Spleen (tissue), 11 donors: Measurements from ENCODE around the gene EXOC4. TPM values are rescaled to one million over a fixed set of nuclear protein-coding genes. Genes with fewer than 3 reads are reported as not detected.

ENCODE experiments used
- DNase-seq: peaks from one replicate; pipeline ENCODE4 v3.0.0-alpha.2; 2020
- H3K27ac ChIP-seq, 8 donors: fragments of 200-600 bp; sonication (generic) in 7 of 8; 1 replicate in 4 of 8; 2 replicates in 4 of 8; pipeline versions ENCODE4 v1.5.0 to v1.8.0; 2016 to 2021; ENCODE audit warnings: inconsistent platforms in 4 of 8, mild to moderate bottlenecking in 4 of 8, moderate library complexity in 1 of 8
- H3K27me3 ChIP-seq, 7 donors: fragments of 200-600 bp; sonication (generic) in 6 of 7; replicated peaks in 1 of 7; 1 replicate in 4 of 7; 2 replicates in 3 of 7; pipeline versions ENCODE4 v1.5.0 to v1.8.0; 2016 to 2021; ENCODE audit warnings: inconsistent platforms in 3 of 7, mild to moderate bottlenecking in 1 of 7
- H3K36me3 ChIP-seq, 6 donors: fragments of 200-600 bp; sonication (generic) in 5 of 6; 1 replicate in 4 of 6; 2 replicates in 2 of 6; pipeline versions ENCODE4 v1.5.0 to v1.8.0; 2016 to 2021; ENCODE audit warnings: inconsistent platforms in 2 of 6
- H3K4me1 ChIP-seq, 6 donors: fragments of 200-600 bp; sonication (generic) in 5 of 6; 1 replicate in 3 of 6; 2 replicates in 3 of 6; pipeline versions ENCODE4 v1.5.0 to v1.8.0; 2016 to 2021; ENCODE audit warnings: inconsistent platforms in 3 of 6
- H3K4me3 ChIP-seq, 8 donors: fragments of 200-600 bp; sonication (generic) in 7 of 8; 1 replicate in 4 of 8; 2 replicates in 4 of 8; pipeline versions ENCODE4 v1.5.0 to v1.8.0; 2016 to 2021; ENCODE audit warnings: inconsistent platforms in 4 of 8, mild to moderate bottlenecking in 4 of 8, moderate library complexity in 2 of 8
- H3K9me3 ChIP-seq, 8 donors: fragments of 200-600 bp; sonication (generic) in 7 of 8; 1 replicate in 4 of 8; 2 replicates in 4 of 8; pipeline versions ENCODE4 v1.5.0 to v1.8.0; 2016 to 2021; ENCODE audit warnings: inconsistent platforms in 4 of 8
- CTCF ChIP-seq, 11 experiments: fragments of 200-600 bp in 7 of 11; fragments of 450-650 bp in 4 of 11; sonication (generic) in 4 of 11; IDR thresholded peaks in 8 of 11; conservative IDR thresholded peaks in 3 of 11; 1 replicate in 7 of 11; 2 replicates in 4 of 11; pipeline versions ENCODE4 v1.4.0 to v1.8.0; 2016 to 2021; ENCODE audit warnings: antibody characterized with exemption in 11 of 11, inconsistent platforms in 4 of 11, mild to moderate bottlenecking in 1 of 11
- POLR2A ChIP-seq, 3 donors: fragments of 450-650 bp; IDR thresholded peaks; one replicate each; pipeline ENCODE4 v1.5.1; 2017; ENCODE audit warnings: antibody characterized with exemption in 3 of 3, mild to moderate bottlenecking in 1 of 3
- POLR2AphosphoS5 ChIP-seq, 3 donors: sonication (generic); formaldehyde crosslinking; IDR thresholded peaks; one replicate each; pipeline ENCODE4 v1.5.1; 2017; ENCODE audit warnings: antibody characterized with exemption in 3 of 3
- WGBS, 5 donors: extraction: QIAGEN DNeasy Blood & Tissue Kit in 3 of 5; methylation state at CpG; one replicate each; pipeline versions ENCODE4 v1.1.5 to v1.1.7; 2013 to 2018; 5-methylcytosine and 5-hydroxymethylcytosine counted together
- intact Hi-C: fragments of 100-400 bp; cut with DNase I; formaldehyde crosslinking; loops from one replicate; pipeline ENCODE4 v1.15.0; 2023; ENCODE audit warnings: low total_unique reads
- polyA plus RNA-seq, 3 donors: library from polyadenylated mRNA; stranded (reverse); fragments of 200-250 nt; gene quantifications; one replicate each; pipeline ENCODE4 v1.2.1, GENCODE V29; 2013
- total RNA-seq, 7 donors: library from RNA; depleted of rRNA in 3 of 7; stranded (reverse); fragments of >200 nt in 3 of 7; fragmentation: NEBNext Ultra II Directional in 4 of 7; extraction: Animal tissue kit (Norgen Biotek cat#: 25700) in 4 of 7; gene quantifications; one replicate each; pipeline versions ENCODE4 v1.1.0 to v1.2.1, GENCODE V29; 2016 to 2021
- donor health status: healthy with polysubstance abuse.
- donor health status: DM: no; HTN: no; CAD: no; lungs with moderate emphysema.
- donor health status: DM: no; HTN: no; CAD: no.
- donor health status: Bipolar disorder and iron deficiency.
- donor health status: healthy.
- donor health status: DM: no; HTN: no; CAD: no.
- donor health status: DM: yes; HTN: yes; CAD: no.

The EXOC4 gene
- total and polyA plus RNA-seq, 10 donors: 14.1 to 138 (median 102) TPM

DNA sequence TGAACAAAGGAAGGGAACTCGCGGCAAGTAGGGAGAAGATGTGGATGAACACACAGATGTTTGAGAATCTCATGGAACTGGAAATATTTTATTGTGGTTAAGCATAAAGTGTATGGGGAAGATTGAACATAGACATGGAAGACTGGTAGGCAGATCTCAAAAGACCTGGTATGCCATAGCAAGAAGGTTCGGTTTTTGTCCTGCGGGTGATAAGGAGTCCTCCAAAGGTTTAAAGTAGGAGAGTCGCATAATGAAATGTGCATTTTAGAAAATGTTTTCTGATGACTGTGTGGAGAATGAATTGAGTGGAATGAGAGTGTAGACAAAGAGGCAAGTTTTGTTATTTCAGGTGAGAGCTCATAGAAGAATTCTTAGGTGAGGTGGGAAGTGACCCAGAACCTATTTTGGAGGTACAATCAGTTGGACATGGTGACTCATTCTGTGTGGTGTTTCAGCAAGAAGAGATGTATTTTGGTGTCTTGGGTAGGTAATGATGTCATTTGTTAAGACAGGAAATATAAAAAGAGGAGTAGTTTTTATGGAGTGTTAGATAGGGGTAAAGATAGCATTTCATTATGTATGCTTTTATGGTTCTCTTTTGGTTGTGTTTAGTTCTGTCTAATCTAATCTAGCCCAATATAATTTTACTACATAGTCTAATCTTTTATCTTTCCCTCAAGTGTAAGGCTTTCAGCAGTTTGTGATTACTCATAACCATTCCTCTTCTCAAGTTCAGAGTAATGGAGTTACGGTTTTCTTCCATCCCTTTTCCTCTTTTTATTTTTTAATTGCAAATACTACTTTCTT is 239.2 kb downstream of the EXOC4 start:
- Histone ChIP-seq H3K36me3 (peaks cover 0 to 20% (median 0%) of the 10 kb centered on the region in 6 donors), H3K4me1 (no peaks in the 10 kb centered on the region), H3K9me3 (no peaks in the 10 kb centered on the region), H3K4me3 (no peak overlapping the region), H3K27me3 (no peaks in the 10 kb centered on the region), H3K27ac (no peak overlapping the region)
- WGBS, 5 donors: 95 to 98% (median 97%) methylated on average over 6 of the region's 6 CpGs
- no peak for DNase-seq
- TF ChIP-seq CTCF (IDR thresholded peaks at IDR 0.05 in 8 of 11, conservative IDR thresholded peaks at IDR 0.05 in 3 of 11): no peak
- no peak for TF ChIP-seq POLR2AphosphoS5 (IDR thresholded peaks at IDR 0.05)
- TF ChIP-seq POLR2A (IDR thresholded peaks at IDR 0.05): no peak
- intact Hi-C loops: no loop called here

DNA sequence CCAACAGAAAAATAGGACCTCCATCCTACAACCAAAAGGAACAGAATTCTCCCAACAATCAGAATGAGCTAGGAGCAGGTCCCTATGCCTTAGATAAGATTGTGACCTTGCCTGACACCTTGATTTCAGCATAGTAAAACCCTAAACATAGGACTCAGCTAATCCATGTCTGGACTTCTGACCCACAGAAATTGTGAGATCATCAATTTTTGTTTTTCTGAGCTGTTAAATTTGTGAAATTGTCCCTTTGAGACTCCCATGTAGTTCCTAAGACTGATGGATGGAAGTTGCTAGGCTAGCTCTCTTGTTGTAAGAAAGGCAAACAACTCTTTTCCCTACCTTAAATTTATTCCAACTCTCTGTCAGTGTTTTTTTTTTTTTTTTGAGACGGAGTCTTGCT is 244.2 kb downstream of the EXOC4 start:
- no peak for TF ChIP-seq POLR2AphosphoS5 (IDR thresholded peaks at IDR 0.05)
- no peak for TF ChIP-seq POLR2A (IDR thresholded peaks at IDR 0.05)
- no peak for TF ChIP-seq CTCF (IDR thresholded peaks at IDR 0.05 in 8 of 11, conservative IDR thresholded peaks at IDR 0.05 in 3 of 11)
- no peaks in the 10 kb centered on the region for H3K27me3 ChIP-seq

GRCh38 chr7:133501771-133502170 is 248.9 kb downstream of the EXOC4 start:
- Histone ChIP-seq H3K36me3 (no peaks in the 10 kb centered on the region), H3K4me1 (peaks cover 0 to 12% (median 2%) of the 10 kb centered on the region in 6 donors), H3K4me3 (no peak overlapping the region), H3K9me3 (no peaks in the 10 kb centered on the region), H3K27me3 (no peaks in the 10 kb centered on the region), H3K27ac (no peak overlapping the region)
- TF ChIP-seq CTCF (IDR thresholded peaks at IDR 0.05 in 8 of 11, conservative IDR thresholded peaks at IDR 0.05 in 3 of 11) (no peak), POLR2AphosphoS5 (IDR thresholded peaks at IDR 0.05) (no peak), POLR2A (IDR thresholded peaks at IDR 0.05) (no peak)
- DNase-seq: no peak
- 71 to 81% (median 77%) methylated on average over 5 of the region's 5 CpGs for WGBS, 5 donors
- intact Hi-C loops: no loop called here

More for the DNA sequence above, 244.2 kb downstream of the EXOC4 start:
- peaks cover 0 to 10% (median 2%) of the 10 kb centered on the region in 6 donors for H3K4me1 ChIP-seq
- no peak for DNase-seq
- H3K36me3 ChIP-seq: peaks cover 0 to 4% (median 0%) of the 10 kb centered on the region in 6 donors
- H3K9me3 ChIP-seq: no peaks in the 10 kb centered on the region
- 83 to 100% (median 100%) methylated on average over 1 of the region's 1 CpG for WGBS, 5 donors
- H3K27ac ChIP-seq: no peak overlapping the region
- no peak overlapping the region for H3K4me3 ChIP-seq
- intact Hi-C loops: no loop called here

DNA sequence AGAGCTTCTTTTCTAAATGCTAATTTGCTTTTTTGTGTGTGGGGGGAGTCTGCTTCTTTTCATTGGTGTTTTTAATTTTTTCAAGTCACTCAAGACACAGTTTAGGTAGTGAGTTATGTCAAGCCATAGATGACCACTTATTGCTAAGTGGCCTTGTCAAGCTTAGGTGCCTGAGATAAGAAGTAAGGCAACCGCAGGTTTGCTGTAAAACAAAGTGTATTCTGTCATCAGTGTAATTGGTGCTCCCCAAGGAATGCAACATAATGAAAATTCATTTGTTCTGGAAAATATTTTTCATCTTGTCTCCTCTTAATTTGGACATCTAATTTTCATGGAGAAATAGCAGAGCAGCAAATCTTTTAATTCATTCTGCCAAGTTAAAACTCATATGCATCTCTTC is 249.6 kb downstream of the EXOC4 start:
- TF ChIP-seq POLR2A (IDR thresholded peaks at IDR 0.05) (no peak), POLR2AphosphoS5 (IDR thresholded peaks at IDR 0.05) (no peak), CTCF (IDR thresholded peaks at IDR 0.05 in 8 of 11, conservative IDR thresholded peaks at IDR 0.05 in 3 of 11) (no peak)
- H3K36me3 ChIP-seq: no peaks in the 10 kb centered on the region
- H3K27ac ChIP-seq: no peak overlapping the region
- no peaks in the 10 kb centered on the region for H3K27me3 ChIP-seq
- H3K9me3 ChIP-seq: no peaks in the 10 kb centered on the region
- H3K4me1 ChIP-seq: peaks cover 0 to 12% (median 2%) of the 10 kb centered on the region in 6 donors
- intact Hi-C loops: no loop called here
- no peak for DNase-seq
- H3K4me3 ChIP-seq: no peak overlapping the region
- 76 to 93% (median 88%) methylated on average over 1 of the region's 1 CpG for WGBS, 5 donors
